Omental fat pad (tissue), 4 donors: ENCODE data around the gene ELMOD3. TPM values are rescaled to one million over a fixed set of nuclear protein-coding genes. Genes with fewer than 3 reads are reported as not detected.

Experiments
- ATAC-seq: fragments of 150-250 bp; one replicate; pipeline ENCODE4 v1.9.1; 2016; ENCODE audit warnings: mild to moderate bottlenecking, moderate library complexity; ENCODE audit not compliant: low FRiP score
- DNase-seq: peaks from one replicate; pipeline ENCODE4 v3.0.0-alpha.2; 2019; ENCODE audit warnings: low spot score
- CTCF ChIP-seq, 3 donors: fragments of 450-650 bp; IDR thresholded peaks; one replicate each; pipeline ENCODE4 v1.5.1; 2016 to 2017; ENCODE audit warnings: antibody characterized with exemption in 3 of 3, mild to moderate bottlenecking in 3 of 3, moderate library complexity in 2 of 3
- total RNA-seq, 4 donors: library from RNA; depleted of rRNA; stranded (reverse); fragments of >200 nt; gene quantifications; one replicate each; pipeline ENCODE4 v1.1.0, GENCODE V29; 2016

The ELMOD3 gene
- total RNA-seq, 4 donors from 2014 or later, result 42.2 to 83.8 (median 67.9) TPM

- ATAC-seq (no peak), DNase-seq (no peak)
- no peak for TF ChIP-seq CTCF (IDR thresholded peaks at IDR 0.05)
Measured at GRCh38 chr2:85398426-85399182, 44.0 kb downstream of the ELMOD3 start.

DNA sequence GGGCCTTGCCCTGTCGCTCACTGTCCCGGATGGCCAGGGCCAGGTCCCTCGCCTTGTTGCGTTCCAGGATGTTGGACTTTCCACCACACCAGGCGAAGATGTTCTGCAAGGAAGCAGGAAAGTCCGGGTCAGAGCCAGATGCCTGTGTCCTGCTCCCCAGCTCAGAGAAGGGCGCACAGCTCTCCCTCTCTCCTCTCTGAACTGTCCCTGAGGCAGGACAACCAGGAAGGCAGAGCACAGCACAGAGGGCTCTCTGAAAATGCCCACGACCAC, 44.5 kb downstream of the ELMOD3 start:
- ATAC-seq, result no peak
- TF ChIP-seq CTCF (IDR thresholded peaks at IDR 0.05), result no peak
- DNase-seq, result no peak

DNA sequence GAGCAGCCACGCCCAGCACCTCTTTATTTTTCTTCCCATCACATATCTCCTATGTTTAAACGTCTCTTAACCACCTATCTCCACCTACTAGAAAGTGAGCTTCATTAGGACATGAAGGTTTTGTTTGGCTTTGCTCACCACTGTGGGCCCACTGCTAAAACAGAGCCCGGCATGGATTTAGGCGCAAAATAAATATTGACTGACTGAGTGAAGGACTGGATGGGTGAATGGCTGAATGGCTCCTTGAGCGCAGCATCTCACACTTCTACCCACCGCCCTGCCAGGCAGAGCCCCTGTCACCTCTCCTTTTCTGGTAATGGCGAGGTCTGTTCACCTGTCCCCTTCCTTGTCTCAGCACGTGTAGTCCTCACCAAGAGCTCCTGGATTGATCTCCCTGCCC, 45.5 kb downstream of the ELMOD3 start:
- no peak for TF ChIP-seq CTCF (IDR thresholded peaks at IDR 0.05)
- DNase-seq, result no peak

DNA sequence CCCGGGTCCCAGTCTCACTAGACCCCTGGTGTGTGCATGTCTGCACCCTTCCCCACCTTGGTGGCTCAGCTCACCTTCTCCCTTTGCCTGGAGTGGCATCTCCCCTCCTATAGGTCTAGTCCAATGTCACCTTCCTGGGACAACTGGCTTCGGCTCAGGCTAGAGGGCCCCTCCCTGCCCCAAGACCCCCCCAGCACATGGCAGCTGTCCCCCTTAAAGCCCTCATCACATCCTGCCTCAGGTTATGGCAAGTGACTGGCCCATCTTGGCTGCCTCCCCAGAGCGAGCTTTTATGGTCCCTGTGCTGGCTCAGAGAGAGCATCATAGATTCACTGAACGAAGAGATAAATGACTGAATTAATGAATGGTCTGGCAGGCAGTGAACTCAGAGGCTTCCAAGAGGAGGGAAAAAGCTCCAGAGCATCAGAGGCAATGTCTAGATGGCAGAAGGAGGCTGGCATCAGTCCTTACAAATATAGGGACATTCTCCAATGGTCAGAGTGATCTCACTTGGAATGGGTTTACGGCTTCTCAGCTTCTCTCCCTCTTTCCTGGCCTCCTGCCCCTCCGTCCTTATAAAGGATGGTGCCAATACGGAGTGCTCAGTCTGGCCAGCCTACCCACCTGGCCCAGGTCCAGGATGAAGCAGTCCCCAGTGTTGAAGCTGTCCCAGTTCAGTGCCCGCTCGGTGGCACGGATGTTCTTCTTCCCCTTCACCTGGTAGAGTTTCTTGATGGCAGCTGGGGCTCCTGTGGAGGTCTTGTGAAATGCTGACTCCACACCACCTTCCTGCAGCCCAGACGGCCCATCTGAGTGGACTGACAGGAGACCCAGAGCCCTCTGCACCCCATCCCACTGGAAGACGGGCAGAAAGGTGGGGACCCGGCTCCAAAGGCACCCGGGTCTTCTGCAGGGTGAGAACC, 46.2 kb downstream of the ELMOD3 start:
- ATAC-seq, result no peak
- DNase-seq, result no peak
- TF ChIP-seq CTCF (IDR thresholded peaks at IDR 0.05), result no peak

More for the DNA sequence above, 45.5 kb downstream of the ELMOD3 start:
- ATAC-seq, result no peak

GRCh38 chr2:85401464-85401805, 46.9 kb downstream of the ELMOD3 start:
- DNase-seq (no peak), ATAC-seq (no peak)
- no peak for TF ChIP-seq CTCF (IDR thresholded peaks at IDR 0.05)

GRCh38 chr2:85401844-85402243, 47.3 kb downstream of the ELMOD3 start:
- no peak for TF ChIP-seq CTCF (IDR thresholded peaks at IDR 0.05)
- DNase-seq (no peak), ATAC-seq (no peak)
